BLaER1 (cell line): ENCODE measurements around the gene GNAT2.
A peak's percentile ranks its signal among the peaks of the same experiment; 100 is the strongest.

ENCODE experiments used
- H3K27ac ChIP-seq: shearing (Covaris generic); formaldehyde crosslinking; 2 replicates; pipeline ENCODE4 v1.8.1; 2022
- H3K27me3 ChIP-seq: shearing (Covaris generic); formaldehyde crosslinking; 2 replicates; pipeline ENCODE4 v1.8.1; 2022
- H3K36me3 ChIP-seq: shearing (Covaris generic); formaldehyde crosslinking; 2 replicates; pipeline ENCODE4 v1.8.1; 2022
- H3K4me1 ChIP-seq: shearing (Covaris generic); formaldehyde crosslinking; 2 replicates; pipeline ENCODE4 v1.8.1; 2022
- H3K4me2 ChIP-seq: shearing (Covaris generic); formaldehyde crosslinking; 2 replicates; pipeline ENCODE4 v1.8.1; 2022
- H3K4me3 ChIP-seq: shearing (Covaris generic); formaldehyde crosslinking; 2 replicates; pipeline ENCODE4 v1.8.1; 2022
- H3K9ac ChIP-seq: shearing (Covaris generic); formaldehyde crosslinking; 2 replicates; pipeline ENCODE4 v1.8.1; 2022
- H3K9me3 ChIP-seq: shearing (Covaris generic); formaldehyde crosslinking; 2 replicates; pipeline ENCODE4 v1.8.1; 2022
- H4K20me1 ChIP-seq: shearing (Covaris generic); formaldehyde crosslinking; 2 replicates; pipeline ENCODE4 v1.8.1; 2022
- Cebpa-rat ChIP-seq: shearing (Covaris generic); IDR thresholded peaks from 2 replicates; pipeline ENCODE4 v1.8.1; 2022

The GNAT2 gene

GRCh38 chr1:109567877-109568672 is 51.3 kb downstream of the GNAT2 start:
- H3K9ac ChIP-seq: no peak overlapping the region
- no peak overlapping the region for H3K27ac ChIP-seq
- no peaks in the 10 kb centered on the region for H3K9me3 ChIP-seq
- no peak overlapping the region; the same call in 1 of the 2 replicates for H3K4me2 ChIP-seq
- H4K20me1 ChIP-seq: peaks cover 98% of the 10 kb centered on the region
- no peaks in the 10 kb centered on the region for H3K36me3 ChIP-seq
- H3K27me3 ChIP-seq: no peaks in the 10 kb centered on the region
- no peak for TF ChIP-seq Cebpa-rat
- H3K4me1 ChIP-seq: peaks cover 20% of the 10 kb centered on the region
- H3K4me3 ChIP-seq: no peak overlapping the region

DNA sequence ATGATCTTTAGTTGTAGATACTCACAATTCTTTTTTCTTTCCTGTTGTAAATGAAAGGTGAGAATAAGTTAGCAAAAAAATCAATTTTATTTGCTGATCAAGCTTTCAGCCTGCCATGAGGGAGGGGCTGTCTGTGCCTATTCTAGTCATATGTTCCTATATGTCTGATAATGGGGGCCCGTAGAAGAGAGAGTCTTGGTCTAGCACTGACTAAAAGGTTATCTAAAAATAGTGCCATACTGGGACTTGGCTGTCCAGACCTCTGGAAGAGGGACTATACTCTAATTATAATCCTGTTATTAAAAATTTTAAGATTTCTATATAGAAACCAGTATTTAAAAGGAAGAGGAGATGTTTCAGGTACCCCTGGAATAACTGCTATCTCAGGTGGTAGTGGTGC is 52.4 kb downstream of the GNAT2 start:
- Histone ChIP-seq H3K9me3 (no peaks in the 10 kb centered on the region), H4K20me1 (peaks cover 98% of the 10 kb centered on the region), H3K4me1 (peaks cover 31% of the 10 kb centered on the region), H3K27me3 (no peaks in the 10 kb centered on the region), H3K9ac (no peak overlapping the region), H3K4me2 (no peak overlapping the region), H3K4me3 (no peak overlapping the region), H3K36me3 (no peaks in the 10 kb centered on the region), H3K27ac (no peak overlapping the region)
- TF ChIP-seq Cebpa-rat: no peak

- H3K4me2 ChIP-seq: no peak overlapping the region
- peaks cover 34% of the 10 kb centered on the region for H3K4me1 ChIP-seq
Observed at GRCh38 chr1:109565241-109565640, 54.2 kb downstream of the GNAT2 start.

GRCh38 chr1:109564194-109564878 is 55.1 kb downstream of the GNAT2 start:
- Histone ChIP-seq H3K4me3 (no peak overlapping the region), H3K4me1 (peaks cover 34% of the 10 kb centered on the region), H3K27me3 (no peaks in the 10 kb centered on the region), H3K27ac (no peak overlapping the region), H3K9ac (no peak overlapping the region), H3K4me2 (no peak overlapping the region), H3K9me3 (no peaks in the 10 kb centered on the region), H3K36me3 (no peaks in the 10 kb centered on the region), H4K20me1 (peaks cover 100% of the 10 kb centered on the region)
- TF ChIP-seq Cebpa-rat: no peak

More at GRCh38 chr1:109565241-109565640, 54.2 kb downstream of the GNAT2 start:
- Histone ChIP-seq H3K27me3 (no peaks in the 10 kb centered on the region), H3K9me3 (no peaks in the 10 kb centered on the region), H3K9ac (no peak overlapping the region), H3K27ac (no peak overlapping the region), H3K4me3 (no peak overlapping the region), H3K36me3 (no peaks in the 10 kb centered on the region), H4K20me1 (peaks cover 98% of the 10 kb centered on the region)
- TF ChIP-seq Cebpa-rat: no peak

- Histone ChIP-seq H3K4me1 (peaks cover 38% of the 10 kb centered on the region), H3K36me3 (peaks cover 4% of the 10 kb centered on the region; the same call in 1 of the 2 replicates), H3K9me3 (no peaks in the 10 kb centered on the region), H3K27me3 (no peaks in the 10 kb centered on the region), H3K27ac (no peak overlapping the region), H3K4me3 (no peak overlapping the region), H4K20me1 (peaks cover 100% of the 10 kb centered on the region), H3K4me2 (no peak overlapping the region), H3K9ac (no peak overlapping the region)
- TF ChIP-seq Cebpa-rat: no peak
Observed at GRCh38 chr1:109559995-109560394, 59.4 kb downstream of the GNAT2 start.

GRCh38 chr1:109557520-109557919 is 61.9 kb downstream of the GNAT2 start:
- peaks cover 27% of the 10 kb centered on the region for H3K4me1 ChIP-seq
- H3K4me3 ChIP-seq: no peak overlapping the region
- no peak overlapping the region for H3K4me2 ChIP-seq
- peaks cover 9% of the 10 kb centered on the region; the same call in 1 of the 2 replicates for H3K9me3 ChIP-seq
- H3K27me3 ChIP-seq: no peaks in the 10 kb centered on the region
- no peak overlapping the region for H3K9ac ChIP-seq
- peaks cover 98% of the 10 kb centered on the region for H4K20me1 ChIP-seq
- H3K36me3 ChIP-seq: peaks cover 16% of the 10 kb centered on the region
- no peak for TF ChIP-seq Cebpa-rat
- H3K27ac ChIP-seq: no peak overlapping the region

GRCh38 chr1:109556563-109556962 is 62.9 kb downstream of the GNAT2 start:
- no peak for TF ChIP-seq Cebpa-rat
- Histone ChIP-seq H3K36me3 (peaks cover 21% of the 10 kb centered on the region), H3K4me1 (peaks cover 22% of the 10 kb centered on the region), H3K27me3 (no peaks in the 10 kb centered on the region), H3K4me3 (no peak overlapping the region), H4K20me1 (peaks cover 98% of the 10 kb centered on the region), H3K4me2 (peak overlapping the region; percentile 53), H3K27ac (no peak overlapping the region), H3K9ac (no peak overlapping the region), H3K9me3 (peaks cover 9% of the 10 kb centered on the region; the same call in 1 of the 2 replicates)
